Activated CD4-positive, alpha-beta T cell treated with anti-CD3 and anti-CD28 coated beads, Interleukin-2, amount 10 ng/mL, durations not matched to agents 24 days and 14 days (primary cell): ENCODE measurements around the gene LAS1L. TPM values are rescaled to one million over a fixed set of nuclear protein-coding genes. Genes with fewer than 3 reads are reported as not detected.
"Not testable (repeated sequence)": the region's sequence is repeated elsewhere in the genome, so short reads cannot be mapped to it uniquely, and the experiment has no call there.

Experiments
- DNase-seq: peaks from one replicate; pipeline ENCODE4 v3.0.0; 2022
- H3K27ac Mint-ChIP-seq: one replicate; pipeline ENCODE4 v1.8.0; 2022; ENCODE audit warnings: mild to moderate bottlenecking, mixed read lengths
- H3K27me3 Mint-ChIP-seq: one replicate; pipeline ENCODE4 v1.8.0; 2022; ENCODE audit warnings: mixed read lengths
- H3K36me3 Mint-ChIP-seq: one replicate; pipeline ENCODE4 v1.8.0; 2022; ENCODE audit warnings: low read depth, mild to moderate bottlenecking, mixed read lengths
- H3K4me1 Mint-ChIP-seq: one replicate; pipeline ENCODE4 v1.8.0; 2021; ENCODE audit warnings: mixed read lengths
- H3K4me3 Mint-ChIP-seq: one replicate; pipeline ENCODE4 v1.8.0; 2022; ENCODE audit warnings: mild to moderate bottlenecking, moderate library complexity, mixed read lengths
- H3K9me3 Mint-ChIP-seq: one replicate; pipeline ENCODE4 v1.8.0; 2021; ENCODE audit warnings: mixed read lengths
- intact Hi-C: fragments of 100-400 bp; cut with micrococcal nuclease; formaldehyde crosslinking; loops from one replicate; pipeline ENCODE4 v1.15.1; 2023
- total RNA-seq: library from RNA; stranded (reverse); gene quantifications from 2 replicates; pipeline ENCODE4 v1.2.3, GENCODE V29; 2022

The LAS1L gene
- total RNA-seq, 1 donor from 2014 or later = 64.0 TPM

DNA sequence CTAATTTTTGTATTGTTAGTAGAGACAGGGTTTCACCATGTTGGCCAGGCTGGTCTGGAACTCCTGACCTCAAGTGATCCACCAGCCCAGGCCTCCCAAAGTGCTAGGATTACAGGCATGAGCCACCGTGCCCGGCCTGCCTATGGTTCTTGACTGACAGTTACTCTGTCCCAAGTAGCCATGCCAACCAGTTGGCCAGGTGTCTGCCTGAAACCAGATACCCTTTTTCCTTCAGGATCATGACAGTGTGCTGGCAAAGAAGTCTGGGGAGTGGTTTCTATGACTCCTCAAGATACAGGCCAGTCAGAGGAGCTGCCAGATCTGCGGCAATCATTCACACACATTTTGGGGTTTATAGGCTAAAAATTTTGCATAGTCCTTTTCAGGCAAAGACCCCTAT lies 1.7 kb upstream of the LAS1L start:
- Mint-ChIP-seq H3K9me3 (no peaks in the 10 kb centered on the region), H3K36me3 (peaks cover 18% of the 10 kb centered on the region), H3K4me1 (peaks cover 11% of the 10 kb centered on the region), H3K27ac (no peak overlapping the region), H3K4me3 (no peak overlapping the region), H3K27me3 (no peaks in the 10 kb centered on the region)
- DNase-seq = no peak
- intact Hi-C loops = loop anchor here (10.0 kb wide), 1 partner anchor 1141 kb away; the partner anchor contains the start of gene MTMR8

DNA sequence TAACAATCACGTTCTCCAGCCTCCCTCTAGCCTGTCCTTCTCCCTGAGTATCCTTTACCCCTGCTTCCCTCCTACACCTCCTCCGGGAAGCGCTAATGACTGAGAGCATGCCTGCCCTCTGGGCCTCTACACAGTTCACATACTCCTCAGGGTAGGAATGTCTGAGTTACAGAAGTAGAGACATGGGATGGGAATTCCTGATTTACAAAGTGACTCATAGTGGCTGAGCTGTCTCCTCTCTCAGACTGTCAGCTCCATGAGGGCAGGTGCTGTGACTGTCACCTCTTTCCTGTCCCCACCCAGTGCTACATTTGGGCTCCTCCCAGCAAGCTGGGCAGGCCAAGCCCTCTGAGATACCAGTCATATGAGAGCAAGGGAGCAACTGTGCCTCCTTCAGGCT lies 2.6 kb downstream of the LAS1L start:
- no peak overlapping the region for H3K4me3 Mint-ChIP-seq
- H3K27me3 Mint-ChIP-seq = no peaks in the 10 kb centered on the region
- intact Hi-C loops = loop anchor here (5.0 to 10.0 kb wide), 2 partner anchors 1137 to 1775 kb away; partner anchors contain the start of gene MTMR8
- H3K27ac Mint-ChIP-seq = peak overlapping the region; percentile 72
- DNase-seq = no peak
- peaks cover 11% of the 10 kb centered on the region for H3K4me1 Mint-ChIP-seq
- H3K9me3 Mint-ChIP-seq = no peaks in the 10 kb centered on the region
- peaks cover 29% of the 10 kb centered on the region for H3K36me3 Mint-ChIP-seq

DNA sequence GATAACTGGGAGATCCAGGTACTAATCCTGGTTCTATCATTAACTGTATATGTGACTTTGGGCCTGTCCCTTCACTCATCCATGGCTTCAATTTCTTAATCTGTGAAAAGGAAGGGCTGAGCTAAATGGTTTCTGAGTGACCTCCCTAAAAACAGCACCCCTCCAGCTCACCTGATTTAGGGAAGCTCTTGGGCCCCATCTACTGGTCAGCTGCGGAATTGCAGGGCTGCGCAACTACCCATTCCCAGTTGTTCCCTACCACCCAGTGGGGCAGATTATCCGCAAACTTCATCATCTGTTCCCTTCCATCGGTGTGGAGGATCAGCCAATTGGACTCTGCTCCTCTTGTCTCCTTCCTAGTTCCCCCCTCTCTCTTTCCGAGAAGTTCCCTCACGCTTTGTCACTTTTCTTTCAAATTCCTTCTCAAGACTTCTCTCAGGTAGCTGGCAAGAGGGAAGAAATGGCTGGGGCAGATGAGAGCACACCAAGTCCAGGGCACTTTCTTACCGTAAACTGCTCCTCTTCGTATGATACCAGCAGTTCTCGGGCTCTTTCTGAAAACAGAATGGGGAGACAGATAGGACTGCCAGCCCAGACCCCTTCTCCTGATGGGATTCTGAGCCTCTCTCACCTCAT lies 5.8 kb downstream of the LAS1L start:
- H3K36me3 Mint-ChIP-seq = peaks cover 33% of the 10 kb centered on the region

DNA sequence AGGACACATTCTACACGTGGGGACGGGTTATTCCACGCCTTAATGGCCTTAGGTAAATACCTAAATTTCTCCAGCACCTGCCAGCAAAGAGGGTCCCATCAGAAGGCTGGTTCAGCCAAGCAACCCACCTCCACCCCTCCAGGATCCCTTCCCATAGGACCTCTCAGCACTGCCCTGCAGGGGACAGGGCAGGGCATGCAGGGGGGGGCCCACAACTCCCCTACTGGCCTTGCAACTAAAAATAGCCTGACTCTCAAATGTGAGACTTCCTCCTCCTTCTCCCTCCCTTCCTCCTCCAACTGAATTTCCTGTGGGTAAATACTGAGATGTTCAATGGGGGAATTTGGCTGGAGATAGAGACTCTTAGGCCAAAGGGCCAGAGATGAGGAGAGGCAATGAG lies 6.3 kb downstream of the LAS1L start:
- peaks cover 8% of the 10 kb centered on the region for H3K4me1 Mint-ChIP-seq
- H3K9me3 Mint-ChIP-seq = no peaks in the 10 kb centered on the region
- H3K27me3 Mint-ChIP-seq = no peaks in the 10 kb centered on the region
- H3K4me3 Mint-ChIP-seq = no peak overlapping the region
- no peak overlapping the region for H3K27ac Mint-ChIP-seq
- H3K36me3 Mint-ChIP-seq = peaks cover 35% of the 10 kb centered on the region
- intact Hi-C loops = no loop called here
- DNase-seq = no peak

More for the DNA sequence above, 5.8 kb downstream of the LAS1L start:
- Mint-ChIP-seq H3K27me3 (no peaks in the 10 kb centered on the region), H3K4me1 (peaks cover 11% of the 10 kb centered on the region), H3K9me3 (no peaks in the 10 kb centered on the region), H3K27ac (peak overlapping the region; percentile 11), H3K4me3 (no peak overlapping the region)
- DNase-seq = peak; percentile 83
- intact Hi-C loops = no loop called here

DNA sequence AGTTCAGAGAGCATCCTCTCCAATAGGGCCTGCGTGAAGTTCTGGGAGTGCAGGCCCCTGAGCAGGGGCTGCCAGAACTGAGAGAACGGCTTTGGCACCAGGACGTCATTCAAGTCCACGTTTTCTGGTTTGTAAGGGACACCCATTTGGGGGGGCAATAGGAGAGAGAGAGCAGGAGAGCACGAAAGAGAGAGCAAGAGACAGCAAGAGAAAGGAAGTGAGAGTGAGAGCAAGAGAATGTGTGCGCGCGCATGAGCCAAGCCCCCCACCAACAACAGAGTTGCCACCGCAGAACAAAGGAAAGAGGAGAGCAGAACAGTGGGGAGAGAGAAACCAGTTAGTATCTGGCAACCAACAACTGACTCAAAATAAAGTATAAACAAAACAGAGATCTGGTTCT lies 10.4 kb downstream of the LAS1L start:
- H3K27ac Mint-ChIP-seq = no peak overlapping the region
- no peak for DNase-seq
- H3K9me3 Mint-ChIP-seq = no peaks in the 10 kb centered on the region
- intact Hi-C loops = no loop called here
- peaks cover 44% of the 10 kb centered on the region for H3K36me3 Mint-ChIP-seq
- peaks cover 3% of the 10 kb centered on the region for H3K4me1 Mint-ChIP-seq
- no peaks in the 10 kb centered on the region for H3K27me3 Mint-ChIP-seq
- H3K4me3 Mint-ChIP-seq = no peak overlapping the region

DNA sequence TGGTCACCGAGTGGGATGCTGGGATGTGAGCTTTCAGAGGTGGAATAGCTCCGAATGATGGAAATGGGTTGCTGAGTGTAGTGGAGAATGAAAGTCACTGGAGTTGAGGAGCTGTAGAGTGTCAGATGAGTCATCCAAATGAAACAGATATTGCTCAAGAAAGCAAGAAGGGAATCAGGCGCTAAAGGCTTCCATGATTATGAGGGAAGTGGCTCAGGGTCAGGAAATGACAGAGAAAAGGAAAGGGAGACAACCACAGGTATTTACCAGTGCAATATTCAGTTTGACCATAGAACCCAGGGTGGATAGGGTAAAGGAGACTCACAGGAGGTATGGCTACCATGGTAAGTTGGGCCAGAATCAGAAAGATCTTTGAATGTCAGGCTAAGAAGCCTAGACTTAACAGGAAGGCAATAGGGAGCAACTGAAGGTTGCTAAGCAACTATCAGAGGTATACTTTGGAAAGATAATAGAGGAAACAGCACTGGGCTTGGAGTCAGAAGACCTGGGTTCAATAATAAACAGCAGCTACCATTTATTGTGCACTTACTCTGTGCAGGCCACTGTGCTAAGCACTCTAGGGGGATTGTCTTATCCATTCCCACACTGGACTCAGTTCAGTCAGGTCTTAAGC lies 11.7 kb downstream of the LAS1L start:
- intact Hi-C loops = no loop called here
- H3K4me1 Mint-ChIP-seq = peaks cover 3% of the 10 kb centered on the region
- peaks cover 40% of the 10 kb centered on the region for H3K36me3 Mint-ChIP-seq
- H3K27ac Mint-ChIP-seq = no peak overlapping the region
- no peak overlapping the region for H3K4me3 Mint-ChIP-seq
- no peaks in the 10 kb centered on the region for H3K9me3 Mint-ChIP-seq
- no peak for DNase-seq
- no peaks in the 10 kb centered on the region for H3K27me3 Mint-ChIP-seq

DNA sequence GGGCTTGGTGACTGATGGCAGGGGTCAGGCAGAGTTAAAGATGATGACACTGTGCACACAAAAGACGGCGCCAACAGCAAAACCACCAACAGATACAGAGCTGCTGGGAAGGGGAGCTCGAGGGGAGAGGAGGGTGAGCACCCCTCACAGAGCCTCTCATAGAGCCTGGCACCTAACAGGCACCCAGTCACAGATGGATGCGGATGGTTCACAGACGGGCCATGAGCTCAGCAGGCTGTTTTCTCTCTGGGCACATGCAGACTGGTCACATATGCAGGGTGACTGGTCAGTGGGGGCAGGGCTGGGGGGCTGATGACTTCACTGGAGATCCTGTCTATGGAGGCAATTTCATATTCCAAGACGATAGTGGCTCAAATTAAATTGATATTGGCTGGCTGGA lies 15.1 kb downstream of the LAS1L start:
- H3K9me3 Mint-ChIP-seq, H3K27me3 Mint-ChIP-seq, intact Hi-C loops, H3K4me3 Mint-ChIP-seq, H3K27ac Mint-ChIP-seq, DNase-seq, H3K4me1 Mint-ChIP-seq: not testable (repeated sequence)
- peaks cover 37% of the 10 kb centered on the region for H3K36me3 Mint-ChIP-seq

DNA sequence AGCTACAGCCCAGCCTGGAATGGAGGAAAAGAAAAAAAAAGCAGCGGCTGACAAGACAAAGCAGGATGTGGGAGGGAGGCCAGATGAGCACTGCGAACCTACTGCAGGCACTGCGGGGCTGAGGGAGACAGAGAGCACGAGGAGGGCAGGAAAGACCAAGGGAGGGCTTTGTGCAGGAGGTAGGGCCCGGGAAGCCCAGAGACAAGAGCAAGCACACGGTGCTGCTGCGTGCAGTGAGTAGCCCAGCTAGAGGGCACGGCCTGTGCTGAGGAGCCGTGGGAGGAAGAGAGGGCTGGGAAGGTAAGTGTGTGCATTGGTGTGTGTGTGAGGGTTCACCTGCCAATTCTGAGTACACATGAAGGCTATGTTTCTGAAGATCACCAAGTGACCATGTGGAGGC lies 15.6 kb downstream of the LAS1L start:
- H3K36me3 Mint-ChIP-seq = peaks cover 32% of the 10 kb centered on the region
- intact Hi-C loops, H3K4me3 Mint-ChIP-seq, H3K4me1 Mint-ChIP-seq, H3K27ac Mint-ChIP-seq, H3K27me3 Mint-ChIP-seq, DNase-seq, H3K9me3 Mint-ChIP-seq: not testable (repeated sequence)

DNA sequence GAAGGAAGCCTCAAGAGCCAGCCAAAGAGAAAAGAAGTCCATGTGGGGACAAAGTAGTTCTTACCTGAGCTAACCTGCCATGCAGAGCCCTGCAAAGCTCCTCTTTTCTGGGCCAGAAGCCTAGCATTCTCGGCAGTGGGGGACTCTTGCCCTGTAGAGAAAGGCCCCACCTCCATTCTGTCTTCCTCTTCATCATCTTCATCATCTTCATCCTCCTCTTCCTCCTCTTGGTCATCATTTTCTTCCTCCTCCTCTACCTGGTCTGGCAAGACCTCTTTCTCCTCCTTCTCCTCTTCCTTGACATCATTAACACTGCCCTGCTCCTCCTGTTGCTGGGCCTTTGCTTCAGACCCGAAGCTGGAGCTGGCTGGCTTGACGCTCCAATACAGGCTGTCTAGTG lies 16.7 kb downstream of the LAS1L start:
- no peak overlapping the region for H3K4me3 Mint-ChIP-seq
- peaks cover 30% of the 10 kb centered on the region for H3K36me3 Mint-ChIP-seq
- H3K27ac Mint-ChIP-seq = no peak overlapping the region
- H3K27me3 Mint-ChIP-seq = no peaks in the 10 kb centered on the region
- H3K9me3 Mint-ChIP-seq = no peaks in the 10 kb centered on the region
- peaks cover 3% of the 10 kb centered on the region for H3K4me1 Mint-ChIP-seq
- intact Hi-C loops = no loop called here
- DNase-seq = no peak

DNA sequence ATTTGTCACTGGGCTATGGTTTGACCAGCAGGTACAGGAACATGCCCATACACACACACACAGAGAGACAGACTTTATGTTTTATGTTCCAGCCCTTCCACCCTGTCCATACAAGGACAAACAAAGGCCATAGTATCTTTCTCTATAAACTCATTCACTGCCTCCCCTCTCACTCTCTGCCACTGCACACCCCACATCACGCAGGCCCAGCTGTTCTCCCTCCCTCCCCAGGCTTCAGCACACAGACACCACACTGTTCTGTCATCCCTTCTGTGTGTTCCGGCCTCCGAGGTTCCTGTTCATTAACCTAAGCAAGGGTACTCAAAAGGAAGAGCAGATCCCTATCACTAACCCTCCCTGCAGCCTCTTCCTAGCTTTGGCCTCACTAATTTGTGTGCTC lies 17.8 kb downstream of the LAS1L start:
- H3K4me3 Mint-ChIP-seq = no peak overlapping the region
- H3K4me1 Mint-ChIP-seq = no peaks in the 10 kb centered on the region
- no peak for DNase-seq
- H3K9me3 Mint-ChIP-seq = no peaks in the 10 kb centered on the region
- no peak overlapping the region for H3K27ac Mint-ChIP-seq
- H3K36me3 Mint-ChIP-seq = peaks cover 23% of the 10 kb centered on the region
- no peaks in the 10 kb centered on the region for H3K27me3 Mint-ChIP-seq
- intact Hi-C loops = no loop called here

DNA sequence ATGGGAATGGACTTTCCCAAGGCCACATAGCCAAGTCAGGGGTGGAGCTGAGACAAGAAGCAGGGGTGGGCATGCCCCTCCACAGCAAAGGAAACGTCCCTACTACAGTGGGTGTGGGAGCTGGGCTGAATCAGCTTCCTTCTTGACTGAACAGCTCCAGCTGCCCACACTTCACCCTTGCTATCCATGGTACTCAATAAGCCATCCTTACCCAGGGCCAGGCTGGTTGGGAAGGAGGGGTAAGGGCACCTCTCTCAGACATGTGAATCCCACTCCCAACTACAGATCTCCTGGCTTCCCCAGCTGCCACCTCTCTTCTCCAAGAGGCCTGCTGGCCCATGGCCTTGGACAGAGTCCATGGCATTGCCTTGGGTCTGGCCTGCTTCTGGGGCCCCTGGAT lies 21.0 kb downstream of the LAS1L start:
- intact Hi-C loops = no loop called here
- H3K4me1 Mint-ChIP-seq = no peaks in the 10 kb centered on the region
- no peak for DNase-seq
- H3K27ac Mint-ChIP-seq = no peak overlapping the region
- no peaks in the 10 kb centered on the region for H3K27me3 Mint-ChIP-seq
- H3K9me3 Mint-ChIP-seq = no peaks in the 10 kb centered on the region
- H3K36me3 Mint-ChIP-seq = peaks cover 16% of the 10 kb centered on the region
- H3K4me3 Mint-ChIP-seq = no peak overlapping the region

DNA sequence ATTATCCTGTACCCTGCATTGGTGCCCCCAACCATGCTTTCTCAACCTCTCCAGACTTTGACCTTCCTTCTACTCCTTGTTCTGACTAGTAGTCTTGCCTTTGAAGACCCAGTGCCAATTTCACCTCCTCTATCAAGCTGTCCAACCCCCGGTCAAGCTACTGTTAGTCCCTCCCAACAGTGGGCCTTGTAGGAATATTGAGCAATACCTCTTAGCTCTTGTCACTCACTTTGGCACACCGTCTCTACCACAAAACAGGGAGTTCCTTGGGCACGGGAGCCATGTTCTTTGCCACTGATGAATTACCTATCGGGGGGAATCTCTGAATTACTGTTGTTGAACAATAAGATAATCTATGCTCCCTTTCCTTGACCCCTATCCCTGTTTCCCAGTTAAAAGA lies 25.2 kb downstream of the LAS1L start:
- intact Hi-C loops = no loop called here
- no peak for DNase-seq
- no peak overlapping the region for H3K4me3 Mint-ChIP-seq
- H3K9me3 Mint-ChIP-seq = no peaks in the 10 kb centered on the region
- peaks cover 17% of the 10 kb centered on the region for H3K36me3 Mint-ChIP-seq
- H3K27me3 Mint-ChIP-seq = no peaks in the 10 kb centered on the region
- H3K27ac Mint-ChIP-seq = no peak overlapping the region
- no peaks in the 10 kb centered on the region for H3K4me1 Mint-ChIP-seq

DNA sequence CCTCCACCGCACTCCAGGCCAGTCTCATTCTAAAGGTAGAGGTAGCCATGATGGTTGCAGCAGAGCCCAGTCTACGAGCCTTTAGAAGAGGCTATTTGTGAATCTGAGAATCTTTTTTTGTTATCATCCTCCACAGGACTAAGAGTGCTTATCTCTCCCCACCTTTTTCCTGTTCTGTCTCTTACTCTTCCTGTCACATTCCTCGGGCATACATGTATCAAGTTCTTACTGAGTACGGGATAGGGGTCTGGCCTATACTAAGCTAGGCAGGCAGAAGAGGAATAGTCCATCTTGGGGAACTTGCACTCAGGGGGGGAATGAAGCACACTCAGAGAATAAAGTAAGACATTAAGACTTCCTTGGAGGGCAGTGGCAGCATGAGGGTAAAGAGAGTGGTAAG lies 25.7 kb downstream of the LAS1L start:
- Mint-ChIP-seq H3K4me3 (no peak overlapping the region), H3K27me3 (no peaks in the 10 kb centered on the region), H3K27ac (no peak overlapping the region), H3K4me1 (no peaks in the 10 kb centered on the region), H3K9me3 (no peaks in the 10 kb centered on the region), H3K36me3 (peaks cover 18% of the 10 kb centered on the region)
- intact Hi-C loops = no loop called here
- DNase-seq = no peak

DNA sequence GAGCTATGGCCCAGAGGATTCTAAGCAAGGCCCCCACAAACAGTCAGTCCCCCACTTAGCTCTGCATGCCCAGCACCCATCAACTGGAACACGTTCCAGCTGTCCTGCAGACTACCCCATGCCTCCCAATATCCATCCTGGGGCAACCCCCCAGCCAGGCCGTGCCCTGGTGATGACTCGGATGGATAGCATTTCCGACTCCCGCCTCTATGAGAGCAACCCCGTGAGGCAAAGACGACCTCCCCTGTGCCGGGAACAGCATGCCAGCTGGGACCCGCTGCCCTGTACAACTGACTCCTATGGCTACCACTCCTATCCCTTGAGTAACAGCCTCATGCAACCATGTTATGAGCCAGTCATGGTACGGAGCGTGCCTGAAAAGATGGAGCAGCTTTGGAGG lies 32.0 kb downstream of the LAS1L start:
- Mint-ChIP-seq H3K9me3 (no peaks in the 10 kb centered on the region), H3K4me1 (no peaks in the 10 kb centered on the region), H3K27ac (no peak overlapping the region), H3K36me3 (peaks cover 3% of the 10 kb centered on the region), H3K27me3 (no peaks in the 10 kb centered on the region), H3K4me3 (no peak overlapping the region)
- no peak for DNase-seq
- intact Hi-C loops = no loop called here

DNA sequence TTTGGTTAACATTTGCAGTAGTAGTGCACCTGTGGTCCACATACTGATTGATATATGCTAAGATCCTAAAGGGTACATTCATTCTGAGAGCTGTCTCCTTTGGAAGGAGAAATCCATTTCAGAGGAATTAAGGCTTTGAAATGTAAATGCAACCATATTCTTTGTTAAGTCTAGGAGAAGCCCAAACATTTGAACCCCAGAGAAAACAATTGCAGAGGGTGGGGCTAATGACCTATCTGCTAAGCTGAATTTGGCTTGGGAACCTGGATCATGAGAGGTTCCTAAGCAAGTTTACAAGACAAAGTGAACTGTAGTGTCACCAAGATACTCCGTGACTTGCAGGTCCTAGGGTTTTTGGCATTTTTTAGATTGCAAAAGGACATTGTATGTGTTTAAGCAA lies 41.2 kb downstream of the LAS1L start:
- Mint-ChIP-seq H3K4me3 (no peak overlapping the region), H3K9me3 (no peaks in the 10 kb centered on the region), H3K36me3 (no peaks in the 10 kb centered on the region), H3K4me1 (no peaks in the 10 kb centered on the region), H3K27me3 (no peaks in the 10 kb centered on the region), H3K27ac (no peak overlapping the region)
- DNase-seq = no peak
- intact Hi-C loops = no loop called here
